Peyer's patch (tissue), 4 donors: ENCODE measurements around the gene POC1A. TPM values are rescaled to one million over a fixed set of nuclear protein-coding genes. Genes with fewer than 3 reads are reported as not detected.
"Not testable (repeated sequence)": the region's sequence is repeated elsewhere in the genome, so short reads cannot be mapped to it uniquely, and the experiment has no call there.

Source experiments
- DNase-seq, 3 donors: peaks; one replicate each; pipeline ENCODE4 v3.0.0-alpha.2; 2017 to 2019
- H3K27ac ChIP-seq, 4 donors: fragments of 200-600 bp; sonication (generic); one replicate each; pipeline ENCODE4 v1.5.1; 2016 to 2019
- H3K27me3 ChIP-seq, 2 donors: fragments of 200-600 bp; sonication (generic); one replicate each; pipeline ENCODE4 v1.5.1; 2019
- H3K36me3 ChIP-seq, 3 donors: fragments of 200-600 bp; sonication (generic); one replicate each; pipeline ENCODE4 v1.5.1; 2016 to 2019
- H3K4me1 ChIP-seq, 4 donors: fragments of 200-600 bp; sonication (generic); one replicate each; pipeline ENCODE4 v1.5.1; 2016 to 2019
- H3K4me3 ChIP-seq, 4 donors: fragments of 200-600 bp; sonication (generic); 1 replicate in 3 of 4; 2 replicates in 1 of 4; pipeline ENCODE4 v1.5.1; 2016 to 2019; ENCODE audit warnings: mild to moderate bottlenecking in 1 of 4
- H3K9me3 ChIP-seq, 4 donors: fragments of 200-600 bp; sonication (generic); one replicate each; pipeline ENCODE4 v1.5.1; 2016 to 2019; ENCODE audit warnings: mild to moderate bottlenecking in 1 of 4
- POLR2A ChIP-seq, 2 donors: fragments of 450-650 bp; IDR thresholded peaks; one replicate each; pipeline ENCODE4 v1.5.1; 2017; ENCODE audit warnings: antibody characterized with exemption in 2 of 2, mild to moderate bottlenecking in 2 of 2, moderate library complexity in 2 of 2
- total RNA-seq, 4 donors: library from RNA; depleted of rRNA; stranded (reverse); fragments of >200 nt; gene quantifications; one replicate each; pipeline ENCODE4 v1.1.0, GENCODE V29; 2016
- TF ChIP-seq, protein P1 (sequence below), 6 experiments: fragments of 450-650 bp in 4 of 6; fragments of 200-600 bp in 2 of 6; sonication (generic) in 1 of 6; IDR thresholded peaks; one replicate each; pipeline ENCODE4 v1.5.1; 2017 to 2019; ENCODE audit warnings: antibody characterized with exemption in 6 of 6, mild to moderate bottlenecking in 3 of 6, moderate library complexity in 1 of 6

POC1A gene
- total RNA-seq, 4 donors from 2014 or later, result 3.4 to 9.3 (median 6.5) TPM

DNA sequence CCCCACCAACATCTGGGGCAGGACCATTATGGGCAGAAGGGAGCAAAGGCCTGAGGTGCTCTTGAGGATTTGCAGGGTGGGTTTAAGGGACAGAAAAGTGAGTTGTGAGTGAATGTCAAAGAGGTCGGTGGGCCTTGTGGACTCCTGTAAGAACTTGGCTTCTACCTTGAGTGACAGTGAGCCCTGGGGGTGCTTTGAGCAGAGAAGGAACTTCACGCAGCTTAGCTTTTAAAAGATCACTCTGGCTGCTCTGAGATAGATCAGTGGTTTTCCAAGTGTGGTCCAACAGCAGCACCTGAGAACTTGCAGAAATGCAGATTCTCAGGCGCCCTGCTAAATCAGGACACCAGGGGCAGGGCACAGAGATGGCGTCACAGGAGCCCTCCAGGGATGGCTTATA lies 28.5 kb upstream of the POC1A start:
- peak overlapping the region in 2 of 4 donors; percentile 30 to 35 for H3K27ac ChIP-seq

DNA sequence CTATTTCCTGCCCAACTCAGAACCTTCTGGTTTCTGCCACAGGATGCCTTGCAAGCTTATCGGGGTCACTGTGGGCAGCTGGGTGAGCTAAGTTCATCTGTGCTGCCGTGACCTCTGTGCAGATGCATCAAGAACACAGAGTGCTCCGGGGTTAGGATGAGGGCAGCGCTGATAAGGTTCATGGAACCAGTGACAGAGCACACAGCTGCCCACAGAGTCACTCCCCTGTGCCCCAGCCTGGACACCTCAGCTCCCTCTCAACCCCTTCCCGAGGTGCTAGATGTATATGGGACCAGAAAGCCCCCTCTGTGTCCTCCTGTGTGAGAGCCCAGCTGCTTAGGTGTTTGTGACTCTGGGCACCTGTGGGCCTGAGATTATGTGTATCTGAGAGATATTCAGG lies 28.0 kb upstream of the POC1A start:
- Histone ChIP-seq H3K27me3 (no peaks in the 10 kb centered on the region), H3K27ac (peak overlapping the region in 2 of 4 donors; percentile 30 to 35), H3K36me3 (no peaks in the 10 kb centered on the region), H3K9me3 (no peaks in the 10 kb centered on the region), H3K4me3 (no peak overlapping the region), H3K4me1 (no peaks in the 10 kb centered on the region)
- TF ChIP-seq, protein P1, sequence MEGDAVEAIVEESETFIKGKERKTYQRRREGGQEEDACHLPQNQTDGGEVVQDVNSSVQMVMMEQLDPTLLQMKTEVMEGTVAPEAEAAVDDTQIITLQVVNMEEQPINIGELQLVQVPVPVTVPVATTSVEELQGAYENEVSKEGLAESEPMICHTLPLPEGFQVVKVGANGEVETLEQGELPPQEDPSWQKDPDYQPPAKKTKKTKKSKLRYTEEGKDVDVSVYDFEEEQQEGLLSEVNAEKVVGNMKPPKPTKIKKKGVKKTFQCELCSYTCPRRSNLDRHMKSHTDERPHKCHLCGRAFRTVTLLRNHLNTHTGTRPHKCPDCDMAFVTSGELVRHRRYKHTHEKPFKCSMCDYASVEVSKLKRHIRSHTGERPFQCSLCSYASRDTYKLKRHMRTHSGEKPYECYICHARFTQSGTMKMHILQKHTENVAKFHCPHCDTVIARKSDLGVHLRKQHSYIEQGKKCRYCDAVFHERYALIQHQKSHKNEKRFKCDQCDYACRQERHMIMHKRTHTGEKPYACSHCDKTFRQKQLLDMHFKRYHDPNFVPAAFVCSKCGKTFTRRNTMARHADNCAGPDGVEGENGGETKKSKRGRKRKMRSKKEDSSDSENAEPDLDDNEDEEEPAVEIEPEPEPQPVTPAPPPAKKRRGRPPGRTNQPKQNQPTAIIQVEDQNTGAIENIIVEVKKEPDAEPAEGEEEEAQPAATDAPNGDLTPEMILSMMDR (IDR thresholded peaks at IDR 0.05), result no peak
- no peak for TF ChIP-seq POLR2A (IDR thresholded peaks at IDR 0.05)
- peak in 1 of 3 donors; percentile 54 for DNase-seq

More for the DNA sequence above, 28.5 kb upstream of the POC1A start:
- no peak for DNase-seq
- Histone ChIP-seq H3K4me3 (no peak overlapping the region), H3K4me1 (no peaks in the 10 kb centered on the region), H3K27me3 (no peaks in the 10 kb centered on the region), H3K9me3 (no peaks in the 10 kb centered on the region), H3K36me3 (no peaks in the 10 kb centered on the region)
- TF ChIP-seq, protein P1 (IDR thresholded peaks at IDR 0.05), result no peak
- TF ChIP-seq POLR2A (IDR thresholded peaks at IDR 0.05), result no peak

DNA sequence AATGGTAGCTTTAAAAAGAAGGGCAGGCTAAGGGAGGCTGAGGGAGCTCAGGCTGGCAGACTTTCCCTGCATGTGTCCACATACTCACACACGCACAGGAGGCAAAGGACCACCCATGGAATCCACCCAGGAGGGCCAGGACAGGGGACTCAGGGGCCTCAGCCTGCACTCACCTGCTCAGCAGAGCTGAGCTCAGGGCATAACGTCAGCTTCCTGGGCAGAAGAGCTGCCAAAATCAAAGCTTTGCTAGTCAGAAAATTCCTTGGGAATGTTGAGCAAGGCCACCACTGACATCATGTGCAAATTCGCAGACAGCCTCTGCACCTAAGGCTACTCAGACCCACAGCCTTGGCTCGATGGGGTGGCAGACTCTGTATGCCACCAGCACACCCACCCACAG lies 27.3 kb upstream of the POC1A start:
- no peak for DNase-seq
- Histone ChIP-seq H3K36me3 (no peaks in the 10 kb centered on the region), H3K9me3 (no peaks in the 10 kb centered on the region), H3K27ac (peak overlapping the region in 1 of 4 donors; percentile 43), H3K4me3 (no peak overlapping the region), H3K4me1 (no peaks in the 10 kb centered on the region), H3K27me3 (no peaks in the 10 kb centered on the region)
- TF ChIP-seq, protein P1 (IDR thresholded peaks at IDR 0.05), result no peak
- TF ChIP-seq POLR2A (IDR thresholded peaks at IDR 0.05), result no peak

DNA sequence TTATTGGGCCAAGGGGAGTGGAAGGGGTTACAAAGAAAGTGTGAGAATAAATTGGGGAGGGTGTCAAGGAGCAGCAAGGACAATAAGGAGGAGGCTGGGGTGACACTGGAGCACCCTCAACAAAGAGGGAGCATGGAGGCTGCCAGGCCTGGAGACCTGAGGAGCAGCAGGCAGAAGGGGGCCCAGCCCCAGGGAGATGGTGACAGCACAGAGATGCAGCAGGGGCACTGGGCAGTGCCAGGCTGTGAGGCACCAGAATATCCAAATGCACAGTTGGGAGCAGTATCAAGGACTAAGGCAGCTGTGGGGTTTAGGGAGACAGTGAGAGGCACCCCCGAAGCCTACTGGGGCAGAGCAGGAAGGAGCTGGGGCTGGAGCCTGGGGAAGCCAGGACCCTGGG lies 24.3 kb upstream of the POC1A start:
- Histone ChIP-seq H3K36me3 (no peaks in the 10 kb centered on the region), H3K27ac (no peak overlapping the region), H3K27me3 (no peaks in the 10 kb centered on the region), H3K9me3 (no peaks in the 10 kb centered on the region), H3K4me1 (no peaks in the 10 kb centered on the region), H3K4me3 (no peak overlapping the region)
- DNase-seq, result no peak
- TF ChIP-seq, protein P1 (IDR thresholded peaks at IDR 0.05), result no peak
- no peak for TF ChIP-seq POLR2A (IDR thresholded peaks at IDR 0.05)

- H3K9me3 ChIP-seq, DNase-seq, H3K4me3 ChIP-seq, H3K36me3 ChIP-seq, H3K4me1 ChIP-seq, H3K27me3 ChIP-seq, H3K27ac ChIP-seq: not testable (repeated sequence)
These were observed 23.9 kb upstream of the POC1A start for GRCh38 chr3:52178126-52178525.

DNA sequence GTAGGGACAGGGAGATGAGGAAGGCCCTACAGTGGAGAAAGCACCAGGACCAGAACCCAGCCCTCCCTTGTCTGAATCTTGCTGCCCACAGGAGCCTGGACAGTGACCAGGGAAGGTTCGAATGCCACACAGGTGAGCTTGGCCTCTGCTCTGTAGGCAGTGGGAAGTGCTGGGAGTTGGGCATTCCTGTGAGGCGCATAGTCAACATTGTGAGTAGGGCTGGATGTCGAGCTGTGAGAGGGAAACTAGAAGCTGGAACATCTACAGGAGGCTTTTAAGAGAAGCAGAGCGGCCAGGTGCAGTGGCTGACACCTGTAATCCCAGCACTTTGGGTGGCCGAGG lies 23.4 kb upstream of the POC1A start:
- H3K27ac ChIP-seq, result no peak overlapping the region

More for the DNA sequence above, 23.4 kb upstream of the POC1A start:
- no peak for DNase-seq
- TF ChIP-seq POLR2A (IDR thresholded peaks at IDR 0.05), result no peak
- TF ChIP-seq, protein P1 (IDR thresholded peaks at IDR 0.05), result no peak
- Histone ChIP-seq H3K4me1 (no peaks in the 10 kb centered on the region), H3K4me3 (no peak overlapping the region), H3K36me3 (no peaks in the 10 kb centered on the region), H3K27me3 (no peaks in the 10 kb centered on the region), H3K9me3 (no peaks in the 10 kb centered on the region)
